IPS-11a (cell line): ENCODE measurements around the gene CAMTA1.

Experiments
- H3K4me3 ChIP-seq: one replicate; pipeline ENCODE4 v1.5.1; 2013; ENCODE audit warnings: low read depth, low read length, control low read depth

Gene CAMTA1

DNA sequence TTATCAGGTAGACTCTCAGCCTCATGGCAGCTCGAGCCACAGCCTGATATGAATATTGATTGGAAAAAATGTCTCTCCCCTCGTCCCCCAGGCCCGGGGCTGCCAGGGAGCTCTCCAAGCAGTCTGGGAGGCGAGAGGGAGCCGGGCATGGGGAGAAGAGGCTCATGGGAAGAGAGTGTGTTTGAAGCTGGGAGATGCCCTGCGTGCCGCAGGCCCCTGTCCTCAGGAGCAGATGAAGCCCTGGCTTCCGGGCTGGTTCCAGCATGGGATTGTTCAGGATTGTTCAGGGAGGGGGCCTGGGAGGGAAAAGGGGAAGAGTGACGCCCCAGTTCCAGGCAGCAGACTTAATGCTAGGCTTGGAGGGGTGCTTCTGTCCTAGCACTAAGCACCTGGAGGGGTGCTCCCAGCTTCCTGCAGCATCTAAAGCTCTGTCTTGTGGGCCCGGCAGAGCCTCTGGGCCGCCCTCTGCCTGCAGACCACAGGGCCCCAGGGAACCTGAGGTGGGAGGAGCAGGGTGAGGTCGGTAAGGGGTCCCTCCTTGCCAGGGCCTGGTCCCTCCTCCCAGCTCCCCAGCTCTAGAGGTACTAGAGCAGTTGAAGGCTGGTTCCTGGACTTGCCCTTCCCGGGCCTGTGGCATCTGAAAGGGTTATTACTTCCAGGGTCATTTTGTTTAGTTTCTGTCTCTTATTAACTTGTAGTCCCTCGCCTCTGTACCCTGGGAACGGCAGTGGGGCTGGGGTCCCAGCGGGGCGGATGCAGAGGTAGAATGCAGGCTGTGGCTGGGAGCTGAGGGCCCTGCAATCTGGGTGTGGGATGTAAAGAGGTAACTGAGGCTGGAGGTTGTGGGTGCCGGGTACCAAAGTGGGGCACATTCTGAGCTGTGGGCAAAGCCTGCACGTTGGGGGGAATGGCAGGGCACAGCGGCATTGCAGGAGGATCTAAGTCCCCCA lies 651.1 kb downstream of the CAMTA1 start:
- no peak overlapping the region for H3K4me3 ChIP-seq

DNA sequence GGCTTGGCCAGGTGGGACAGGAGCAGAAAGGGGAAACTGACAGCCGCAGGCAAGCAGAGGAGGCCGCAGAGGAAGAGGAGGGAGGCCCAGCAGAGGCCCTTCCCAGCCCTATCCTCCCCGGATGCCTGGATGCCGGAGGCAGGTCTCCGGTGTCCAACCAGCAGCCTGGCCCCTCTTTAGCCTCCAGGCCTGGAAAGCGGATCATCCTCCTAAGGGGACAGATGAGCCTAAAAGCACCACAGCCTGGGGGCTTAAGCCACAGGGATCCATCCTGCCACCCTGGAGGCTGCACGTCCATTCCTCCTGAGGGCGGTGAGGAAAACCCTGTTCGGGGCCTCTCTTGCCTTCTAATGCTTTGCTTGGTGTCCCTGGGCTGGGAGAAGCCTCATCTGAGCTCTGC lies 651.8 kb downstream of the CAMTA1 start:
- no peak overlapping the region for H3K4me3 ChIP-seq

DNA sequence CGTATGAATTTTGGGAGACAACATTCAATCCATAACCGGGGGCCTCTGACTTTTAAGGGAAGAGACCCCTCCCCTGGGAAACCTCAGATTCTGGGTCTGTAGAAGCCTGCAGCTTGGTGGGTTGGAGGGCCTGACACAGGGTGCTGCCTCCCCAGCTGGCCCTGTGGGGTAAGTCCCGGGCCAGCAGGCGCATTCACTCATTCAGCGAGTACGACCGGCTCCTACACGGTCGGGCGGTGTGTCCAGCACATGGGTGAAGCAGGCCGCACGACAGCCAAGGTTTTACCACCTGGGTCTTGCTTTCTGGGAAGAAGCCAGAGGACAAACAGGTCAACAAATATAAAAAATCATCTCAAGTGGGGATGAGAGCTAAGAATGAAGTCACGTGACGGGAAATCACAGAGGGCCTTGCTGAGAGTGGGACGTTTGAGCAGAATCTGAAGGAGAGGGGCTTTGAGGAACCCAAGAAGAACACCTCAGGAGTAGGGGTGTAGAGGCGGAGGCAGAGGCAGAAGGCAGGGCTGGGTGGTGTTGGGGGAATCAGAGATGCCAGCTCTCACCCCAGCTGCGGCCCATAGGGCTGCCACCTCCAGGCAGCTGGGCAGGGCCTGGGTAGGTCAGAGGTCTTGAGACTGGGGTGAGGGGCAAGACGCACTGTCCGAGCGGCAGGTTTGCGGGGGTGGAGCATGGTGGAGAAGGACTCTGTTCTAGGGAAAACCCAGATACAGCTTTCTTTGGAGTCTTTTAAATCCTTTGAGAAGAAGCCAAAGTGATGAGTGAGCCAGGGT lies 652.5 kb downstream of the CAMTA1 start:
- no peak overlapping the region for H3K4me3 ChIP-seq

DNA sequence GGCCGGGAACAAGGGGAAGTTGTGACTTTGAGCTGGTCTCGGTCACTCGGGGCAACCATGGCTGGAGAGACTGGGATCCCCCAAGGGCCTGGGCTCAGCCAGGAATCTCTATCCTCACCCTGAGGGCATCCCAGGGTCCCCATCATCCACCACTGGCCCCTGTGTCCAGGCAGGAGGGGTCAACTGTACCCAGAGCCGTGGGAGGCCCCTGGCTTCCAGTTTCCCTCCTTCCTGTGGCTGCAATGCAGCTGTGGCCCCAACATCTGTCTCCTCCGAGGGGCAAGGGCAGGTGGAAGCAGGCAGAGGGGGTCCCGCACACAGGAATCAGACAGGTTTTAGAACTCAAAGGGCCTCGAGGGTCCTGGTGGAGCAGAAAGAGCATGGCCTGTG lies 653.1 kb downstream of the CAMTA1 start:
- no peak overlapping the region for H3K4me3 ChIP-seq

DNA sequence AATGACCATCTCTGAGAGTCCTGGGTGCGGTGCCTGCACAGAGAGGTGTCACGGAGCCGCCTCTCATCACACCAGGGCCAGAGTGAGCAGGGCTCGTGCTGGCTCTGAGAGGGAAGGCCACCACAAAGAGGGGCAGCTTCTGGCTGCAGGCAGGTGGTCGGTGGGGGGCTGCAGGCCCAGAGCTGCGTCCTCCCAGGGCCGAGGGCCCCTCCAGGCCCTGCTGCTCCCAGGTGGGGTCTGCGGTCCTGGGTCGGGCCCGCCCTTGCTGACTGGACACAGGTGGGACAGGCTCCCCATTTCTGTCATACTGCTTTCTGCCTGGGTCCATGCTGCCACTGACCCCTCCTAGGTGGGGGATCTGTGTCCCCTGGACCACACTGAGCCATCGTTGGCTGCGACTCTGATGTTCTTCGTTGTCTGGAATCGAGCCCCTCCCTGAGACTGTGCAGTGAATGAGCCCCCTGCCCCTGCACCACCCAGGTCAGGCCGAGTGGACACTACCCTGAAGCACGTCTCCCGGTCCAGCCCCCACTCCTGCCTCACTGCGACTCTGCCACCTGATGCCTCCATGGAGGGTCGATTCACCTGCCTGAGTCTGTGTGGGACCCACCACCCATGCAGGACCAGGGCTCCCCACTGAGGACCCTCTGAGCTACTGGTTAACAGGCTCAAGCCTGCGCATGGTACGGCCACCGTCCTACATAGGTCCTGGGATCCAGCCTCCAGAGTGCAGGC lies 653.8 kb downstream of the CAMTA1 start:
- H3K4me3 ChIP-seq: no peak overlapping the region

DNA sequence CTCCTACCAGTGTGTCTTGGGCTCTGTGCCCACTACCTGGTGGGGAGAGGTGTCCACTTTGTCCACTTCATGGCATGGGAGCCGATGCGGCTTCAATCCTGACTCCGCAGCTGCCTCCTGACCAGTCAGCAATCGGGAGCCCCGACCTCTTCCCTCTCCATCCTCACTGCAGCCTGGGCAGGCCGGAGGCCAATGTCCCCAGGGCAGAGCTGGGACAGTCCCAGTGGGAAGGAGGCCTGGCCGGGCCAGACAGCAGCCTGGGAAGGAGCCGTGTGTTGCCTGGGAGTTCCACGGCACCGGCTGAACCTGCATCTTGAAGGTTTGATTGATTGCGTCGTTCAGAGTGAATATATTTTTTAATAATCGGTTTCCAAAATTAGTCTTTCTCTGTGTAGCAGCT lies 654.9 kb downstream of the CAMTA1 start:
- no peak overlapping the region for H3K4me3 ChIP-seq

DNA sequence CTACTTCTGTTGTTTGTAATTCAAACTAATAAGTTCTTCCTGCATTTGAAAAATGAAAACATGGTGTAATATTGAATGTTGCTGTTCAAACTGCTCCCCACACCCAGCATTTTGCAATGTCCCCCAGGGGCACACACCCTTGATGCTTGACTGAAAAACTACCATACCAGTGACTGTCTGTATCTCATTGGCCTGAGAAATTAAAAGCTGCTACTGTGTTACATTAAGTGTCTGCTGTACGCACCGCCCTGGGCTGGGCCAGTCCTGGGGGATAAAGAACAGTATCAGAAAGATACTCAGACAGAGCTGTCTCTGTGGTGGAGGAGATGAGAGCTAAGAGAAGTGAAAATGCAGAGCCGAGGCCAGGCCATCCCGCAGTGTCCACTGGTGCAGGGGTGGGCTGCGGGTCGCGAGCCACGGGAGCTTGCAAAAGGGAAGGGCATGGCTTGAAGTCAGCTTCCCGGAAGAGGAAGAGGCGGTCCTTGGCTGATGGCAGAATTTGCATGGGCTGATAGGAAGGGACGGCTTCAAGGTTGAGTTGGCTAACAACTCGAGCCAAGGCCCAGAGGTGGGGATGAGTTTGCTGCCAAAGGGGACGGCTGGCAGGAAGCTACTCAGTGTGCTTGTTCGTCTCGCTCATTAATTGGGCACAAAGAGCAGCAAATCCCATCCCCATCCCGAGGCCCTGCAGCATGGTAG lies 656.0 kb downstream of the CAMTA1 start:
- H3K4me3 ChIP-seq: no peak overlapping the region

DNA sequence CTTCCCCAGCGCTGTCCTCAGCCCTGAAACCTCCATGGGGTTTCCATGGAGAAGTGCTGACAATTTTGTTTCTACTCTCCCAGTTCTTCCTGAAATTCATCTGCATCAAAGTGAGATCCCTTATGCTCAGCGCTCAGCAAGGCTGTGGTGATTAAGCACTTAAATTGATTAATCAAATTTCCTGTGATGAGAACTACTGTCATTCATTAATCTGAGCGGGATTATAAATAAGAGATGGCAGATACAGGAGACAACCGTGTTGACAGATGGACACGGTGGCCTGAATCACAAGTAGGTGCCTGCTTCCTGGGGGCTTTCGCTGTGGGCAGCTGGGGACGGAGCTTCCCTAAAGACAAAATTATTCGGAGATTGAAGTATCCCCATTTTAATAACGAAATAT lies 656.8 kb downstream of the CAMTA1 start:
- no peak overlapping the region for H3K4me3 ChIP-seq

DNA sequence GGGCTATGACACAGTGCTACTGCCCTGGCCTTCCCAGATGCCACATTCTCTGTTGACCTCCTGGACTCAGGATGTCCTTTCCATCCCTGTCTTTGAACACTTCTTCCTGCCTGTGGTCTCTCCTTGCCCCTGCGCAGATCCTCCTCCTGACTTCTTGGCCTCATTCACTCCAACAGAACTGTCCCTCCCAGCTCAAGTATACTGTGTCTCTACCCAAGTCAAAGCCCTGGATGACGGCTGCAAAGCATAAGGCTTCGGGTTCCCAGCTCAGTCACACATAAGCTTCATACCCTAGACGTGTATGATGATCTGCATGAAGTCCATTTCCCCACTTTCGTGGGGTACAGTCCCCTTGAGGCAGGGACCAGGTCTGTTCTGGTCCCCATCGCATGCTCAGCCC lies 657.7 kb downstream of the CAMTA1 start:
- no peak overlapping the region for H3K4me3 ChIP-seq

DNA sequence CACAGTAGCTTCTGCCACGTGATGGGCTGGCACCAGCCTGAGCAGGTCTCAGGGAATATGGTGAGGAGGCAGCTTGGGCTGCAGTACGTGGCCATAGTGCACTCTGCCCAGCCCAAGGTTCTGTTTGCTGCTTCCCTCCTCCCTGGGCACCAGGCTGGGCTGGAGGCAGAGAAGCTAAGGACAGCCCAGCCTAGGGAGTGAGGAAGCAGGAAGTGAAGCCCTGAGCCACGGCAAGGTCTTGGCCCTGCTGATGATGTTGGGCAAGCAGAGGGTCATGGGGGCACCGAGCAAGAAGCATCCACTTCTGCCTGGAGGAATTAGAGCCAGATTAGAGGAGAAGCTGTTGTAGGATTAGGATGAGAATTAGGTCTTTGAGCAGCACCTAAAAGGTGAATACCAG lies 659.1 kb downstream of the CAMTA1 start:
- H3K4me3 ChIP-seq: no peak overlapping the region

DNA sequence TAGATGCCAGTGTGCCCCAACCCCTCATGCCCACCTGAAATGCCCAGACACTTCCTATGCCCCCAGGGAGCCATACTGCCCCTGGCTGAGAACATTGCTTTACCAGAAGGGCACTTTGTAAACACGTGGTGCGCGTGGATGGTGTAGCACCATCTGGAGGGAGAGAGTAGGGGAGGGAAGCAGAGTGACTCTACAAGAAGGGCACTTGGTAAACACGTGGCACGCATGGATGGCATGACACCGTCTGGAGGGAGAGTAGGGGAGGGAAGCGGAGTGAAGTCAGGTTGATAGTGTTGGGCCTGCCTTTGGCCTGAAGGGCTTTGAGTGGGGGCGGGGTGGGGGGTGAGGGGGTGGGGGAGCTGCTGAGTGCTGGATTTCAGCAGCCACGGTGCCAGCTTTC lies 661.8 kb downstream of the CAMTA1 start:
- H3K4me3 ChIP-seq: no peak overlapping the region

DNA sequence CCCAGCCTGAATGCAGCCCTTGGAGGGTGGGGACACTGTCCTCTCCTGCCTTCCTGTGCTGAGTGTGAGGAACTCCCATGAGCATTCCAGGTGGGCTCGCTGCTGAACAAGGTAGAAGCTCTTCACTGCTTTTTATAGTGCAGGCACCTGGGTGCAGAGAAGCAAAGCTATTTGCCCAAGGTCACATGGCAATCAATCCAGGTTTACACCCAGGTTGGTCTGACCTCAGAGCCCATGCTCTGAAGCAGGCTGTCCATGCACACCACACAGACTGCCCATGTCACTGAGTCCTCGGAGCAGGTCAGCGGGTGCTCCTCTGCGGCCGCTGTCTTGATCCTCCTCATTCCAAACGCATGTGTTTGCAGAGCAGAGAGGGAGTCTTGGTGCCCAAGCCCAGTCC lies 662.5 kb downstream of the CAMTA1 start:
- H3K4me3 ChIP-seq: no peak overlapping the region

DNA sequence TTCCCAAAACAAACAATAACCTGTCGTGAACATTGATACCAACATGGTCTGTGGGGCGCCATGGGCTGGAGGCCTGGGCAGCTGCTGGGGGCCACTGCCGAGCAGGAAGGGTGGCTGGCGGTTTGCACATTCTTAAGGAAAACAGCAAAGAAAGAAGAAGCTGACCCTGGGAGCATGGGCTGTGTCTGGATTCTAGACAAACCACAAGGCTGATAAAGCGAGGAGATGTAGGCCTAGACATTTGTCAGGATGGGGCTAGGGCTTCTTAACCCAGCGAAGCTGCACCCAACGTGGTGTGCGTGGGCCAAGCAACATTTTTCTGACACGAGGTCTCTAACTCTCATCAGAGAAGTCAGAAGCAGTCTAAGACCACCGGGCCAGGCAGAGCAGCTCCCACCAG lies 663.7 kb downstream of the CAMTA1 start:
- no peak overlapping the region for H3K4me3 ChIP-seq

DNA sequence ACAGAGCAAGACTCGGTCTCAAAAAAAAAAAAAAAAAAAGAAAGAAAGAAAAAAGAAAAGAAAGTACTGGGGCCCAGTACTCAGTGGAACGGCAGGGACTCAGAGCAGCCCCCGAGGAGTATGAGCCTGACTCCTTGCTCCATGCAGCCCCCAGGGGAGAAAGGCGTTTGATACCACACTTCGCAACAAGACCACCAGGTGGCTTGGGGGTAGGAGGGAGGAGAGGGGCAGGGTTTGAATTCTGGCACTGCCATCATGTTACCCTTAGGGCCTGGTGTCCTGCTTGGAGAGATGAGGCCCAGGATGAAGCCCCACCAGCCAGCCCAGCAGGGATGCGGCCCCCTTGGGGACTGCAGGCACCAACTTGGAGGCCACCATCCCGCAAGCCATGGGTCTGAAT lies 664.5 kb downstream of the CAMTA1 start:
- H3K4me3 ChIP-seq: no peak overlapping the region

DNA sequence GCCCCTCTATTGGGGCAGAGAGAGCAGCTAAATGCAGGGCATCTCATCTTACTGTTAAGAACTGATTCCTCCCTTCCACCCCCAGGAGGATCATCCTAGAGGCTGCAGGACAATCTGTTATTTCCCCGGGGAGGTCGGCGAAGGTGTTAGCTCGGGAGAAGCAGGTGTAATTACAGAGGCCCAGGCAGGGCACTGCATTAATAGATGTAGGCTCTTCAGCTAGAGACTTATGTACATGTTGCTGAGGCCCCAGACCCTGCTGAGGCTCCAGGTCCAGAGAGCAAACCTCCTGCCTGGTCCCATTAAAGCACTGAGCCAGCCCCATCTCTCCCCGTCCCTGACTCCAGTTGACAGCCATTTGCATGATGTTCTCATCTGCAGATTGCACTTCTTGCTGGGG lies 665.6 kb downstream of the CAMTA1 start:
- no peak overlapping the region for H3K4me3 ChIP-seq

DNA sequence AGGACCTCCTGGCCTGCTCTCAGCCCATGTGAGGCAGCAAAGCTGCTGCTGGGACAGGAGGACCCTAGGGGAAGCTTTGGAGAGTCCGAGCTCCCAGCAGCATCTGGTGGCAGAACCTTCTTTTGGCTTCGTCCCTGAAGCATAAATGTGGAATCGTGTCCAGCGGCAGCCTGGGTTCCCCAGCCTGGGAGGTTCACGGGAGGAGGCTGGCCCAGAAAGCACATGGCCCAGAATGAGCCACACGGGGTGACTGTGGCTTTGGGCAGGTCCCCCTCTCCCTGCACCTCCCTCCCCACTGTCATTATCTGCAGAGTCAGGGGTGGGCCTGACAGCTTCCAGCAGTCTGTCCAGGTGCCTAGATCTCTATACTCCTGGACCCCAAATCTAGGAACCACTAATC lies 667.8 kb downstream of the CAMTA1 start:
- H3K4me3 ChIP-seq: no peak overlapping the region

DNA sequence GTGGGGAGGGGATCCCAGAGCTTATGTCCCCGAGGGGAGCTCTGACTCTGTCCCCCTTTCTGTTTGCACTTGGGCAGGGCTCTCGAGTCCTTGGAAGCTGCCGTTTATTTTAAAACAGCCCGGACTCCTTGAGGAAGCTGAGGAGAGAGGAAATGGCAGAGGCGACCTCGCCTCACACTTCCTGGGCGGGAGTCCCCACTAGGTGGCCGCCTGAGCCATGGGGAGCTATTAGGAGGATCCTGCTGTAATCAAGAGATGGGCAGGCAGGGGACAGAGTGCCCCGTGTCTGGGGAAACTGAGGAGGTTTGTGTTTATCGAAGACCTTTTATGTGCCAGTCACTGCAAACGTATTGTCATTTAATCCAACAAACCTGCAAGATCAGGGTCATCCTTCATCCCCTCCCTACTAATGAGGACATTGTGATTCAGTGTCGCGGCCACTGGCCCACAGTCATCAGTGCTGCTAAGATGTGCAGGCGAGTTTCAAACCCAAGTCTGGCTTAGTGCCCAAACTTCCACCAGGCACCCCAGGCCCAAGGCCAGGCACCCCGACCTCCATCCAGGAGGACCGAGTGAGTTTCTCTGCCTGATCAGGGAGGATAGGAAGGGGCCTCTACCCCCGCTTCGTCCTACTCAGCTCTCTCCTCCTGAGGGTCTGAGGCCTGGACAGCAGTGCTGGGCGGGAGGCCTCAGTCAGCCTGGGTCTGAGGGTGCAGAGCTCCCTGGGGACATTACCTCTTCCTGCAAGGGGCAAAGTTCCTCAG lies 669.0 kb downstream of the CAMTA1 start:
- H3K4me3 ChIP-seq: no peak overlapping the region

DNA sequence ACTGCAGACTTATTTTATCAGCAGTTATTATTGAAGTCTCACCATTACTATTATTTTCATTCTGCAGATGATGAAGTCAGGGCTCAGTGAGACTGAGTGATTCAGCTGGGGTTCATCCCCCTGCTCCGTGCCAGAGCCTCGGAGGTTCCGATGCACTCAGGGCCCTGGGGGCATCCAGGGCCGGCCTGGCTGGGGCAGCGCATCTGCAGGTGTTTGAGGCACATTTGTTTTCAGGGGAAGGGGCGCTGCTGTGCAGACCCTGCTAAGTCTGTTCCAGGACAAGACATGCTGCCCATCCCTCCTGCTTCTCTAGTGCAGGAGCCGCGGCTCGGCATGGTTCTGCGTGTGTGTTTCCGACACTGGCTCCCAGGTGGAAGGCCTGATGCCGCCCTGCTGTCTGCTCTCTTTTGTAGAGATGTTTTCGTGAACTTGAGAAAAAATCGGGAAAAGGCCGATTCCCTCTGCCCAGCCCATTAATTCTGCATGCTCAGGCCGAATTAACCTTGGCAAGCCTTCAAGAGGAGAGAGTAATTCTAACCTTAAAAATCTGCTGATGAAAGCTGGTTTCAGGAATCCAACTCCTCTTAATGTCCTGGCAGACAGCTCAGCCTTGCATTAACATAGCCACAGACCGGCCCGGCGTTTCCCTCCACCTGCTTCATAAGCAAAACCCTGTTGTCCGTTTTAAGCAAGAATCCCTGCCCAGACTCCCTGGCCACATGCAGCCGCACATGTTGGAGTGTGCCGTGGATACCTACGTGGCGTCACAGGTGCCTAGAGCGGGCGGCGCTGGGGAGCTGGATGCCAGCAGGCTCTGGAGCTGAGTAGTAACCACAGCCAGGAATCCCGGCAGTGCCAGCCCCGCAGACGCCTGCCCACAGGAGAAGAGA lies 669.9 kb downstream of the CAMTA1 start:
- no peak overlapping the region for H3K4me3 ChIP-seq
